ENCODE data around the gene DPP10.

GRCh38 chr2:115124817-115125216, 682.4 kb downstream of the DPP10 start:
- no peak for TF ChIP-seq ARNT (IDR thresholded peaks at IDR 0.05)
- no peak for TF ChIP-seq TARDBP (IDR thresholded peaks at IDR 0.05)
- no peak for TF ChIP-seq ZNF384 (IDR thresholded peaks at IDR 0.05)
- TF ChIP-seq BHLHE40 (IDR thresholded peaks at IDR 0.05; ENCODE audit: borderline replicate concordance): no peak
- TF ChIP-seq FOXK2 (IDR thresholded peaks at IDR 0.05): no peak
- no peak for TF ChIP-seq FOXA1 (IDR thresholded peaks at IDR 0.05)
- no peak for TF ChIP-seq ELF4 (IDR thresholded peaks at IDR 0.05)
- no peak for TF ChIP-seq L3MBTL2 (conservative IDR thresholded peaks at IDR 0.05)
- no peak for TF ChIP-seq SP1 (IDR thresholded peaks at IDR 0.05)
- no peak for TF ChIP-seq SUZ12 (IDR thresholded peaks at IDR 0.05)
- TF ChIP-seq LEF1 (IDR thresholded peaks at IDR 0.05; ENCODE audit: borderline replicate concordance): no peak
- no peak for TF ChIP-seq HDGF (IDR thresholded peaks at IDR 0.05; ENCODE audit: borderline replicate concordance)
- no peak for TF ChIP-seq CTBP1 (IDR thresholded peaks at IDR 0.05; ENCODE audit: borderline replicate concordance)
